DMS 273 (cell line): ENCODE data around the gene MRI1.

Experiments used
- DNase-seq: peaks from one replicate; lab custom pipeline; 2025; ENCODE audit not compliant: unreplicated experiment; lab: John Stamatoyannopoulos, UW

Gene MRI1

GRCh38 chr19:13821292-13821691 is 57.0 kb downstream of the MRI1 start:
- no peak for DNase-seq

- no peak for DNase-seq
These were observed 58.9 kb downstream of the MRI1 start for GRCh38 chr19:13823256-13823655.
